ENCODE data around the gene SGPP2.

DNA sequence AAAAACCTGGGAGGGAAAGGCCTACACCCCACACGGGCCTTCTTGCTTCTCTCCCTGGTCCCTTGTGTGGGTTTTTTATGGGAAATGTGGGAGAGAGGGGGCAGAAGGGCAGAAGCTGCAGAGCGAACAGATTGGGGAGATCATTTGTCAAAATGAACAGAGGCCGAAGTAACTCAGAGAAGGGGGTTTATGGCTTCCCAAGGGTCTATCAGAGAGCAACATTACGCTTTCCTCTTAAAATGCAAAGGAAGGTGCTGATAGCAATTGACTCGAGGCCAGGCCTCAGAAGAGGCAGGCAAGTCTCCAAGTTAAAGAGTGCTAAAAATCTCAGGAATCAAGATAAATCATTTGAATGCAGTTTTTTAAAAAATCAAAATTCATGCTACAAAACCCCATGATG lies 101.5 kb downstream of the SGPP2 start:
- TF ChIP-seq, protein P1, sequence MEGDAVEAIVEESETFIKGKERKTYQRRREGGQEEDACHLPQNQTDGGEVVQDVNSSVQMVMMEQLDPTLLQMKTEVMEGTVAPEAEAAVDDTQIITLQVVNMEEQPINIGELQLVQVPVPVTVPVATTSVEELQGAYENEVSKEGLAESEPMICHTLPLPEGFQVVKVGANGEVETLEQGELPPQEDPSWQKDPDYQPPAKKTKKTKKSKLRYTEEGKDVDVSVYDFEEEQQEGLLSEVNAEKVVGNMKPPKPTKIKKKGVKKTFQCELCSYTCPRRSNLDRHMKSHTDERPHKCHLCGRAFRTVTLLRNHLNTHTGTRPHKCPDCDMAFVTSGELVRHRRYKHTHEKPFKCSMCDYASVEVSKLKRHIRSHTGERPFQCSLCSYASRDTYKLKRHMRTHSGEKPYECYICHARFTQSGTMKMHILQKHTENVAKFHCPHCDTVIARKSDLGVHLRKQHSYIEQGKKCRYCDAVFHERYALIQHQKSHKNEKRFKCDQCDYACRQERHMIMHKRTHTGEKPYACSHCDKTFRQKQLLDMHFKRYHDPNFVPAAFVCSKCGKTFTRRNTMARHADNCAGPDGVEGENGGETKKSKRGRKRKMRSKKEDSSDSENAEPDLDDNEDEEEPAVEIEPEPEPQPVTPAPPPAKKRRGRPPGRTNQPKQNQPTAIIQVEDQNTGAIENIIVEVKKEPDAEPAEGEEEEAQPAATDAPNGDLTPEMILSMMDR (IDR thresholded peaks at IDR 0.05; ENCODE audit: borderline replicate concordance, extremely low read depth, low read length, poor library complexity, severe bottlenecking), result no peak
- no peak for TF ChIP-seq EZH2 (IDR thresholded peaks at IDR 0.05; ENCODE audit: borderline replicate concordance, low read depth, low read length, severe bottlenecking)
